K562 (cell line): Measurements from ENCODE around the gene RBM20. TPM values are rescaled to one million over a fixed set of nuclear protein-coding genes. Genes with fewer than 3 reads are reported as not detected.

ENCODE experiments used
- CEBPG ChIP-seq, 3 experiments: fragments of 200-800 bp in 1 of 3; sonication (Bioruptor generic) in 1 of 3; sonication (generic) in 1 of 3; formaldehyde crosslinking in 1 of 3; IDR thresholded peaks in 2 of 3; conservative IDR thresholded peaks in 1 of 3; 2 replicates each; pipeline versions ENCODE4 v1.6.1 to v1.8.0; 2016 to 2022; ENCODE audit warnings: missing compliant biosample characterization in 2 of 3, missing genetic modification characterization in 2 of 3, mild to moderate bottlenecking in 1 of 3, missing genetic modification reagents in 1 of 3
- PCBP2 ChIP-seq: fragments of 200-400 bp; formaldehyde crosslinking; IDR thresholded peaks from 2 replicates; pipeline ENCODE4 v1.6.1; 2018; ENCODE audit warnings: low read length, low read depth, mild to moderate bottlenecking, moderate library complexity; ENCODE audit not compliant: poor library complexity, severe bottlenecking
- RBM39 ChIP-seq: fragments of 200-400 bp; formaldehyde crosslinking; optimal IDR thresholded peaks from 2 replicates; pipeline ENCODE3; 2018; ENCODE audit warnings: low read depth, low read length
- SAP30 ChIP-seq: fragments of 200-600 bp; sonication (generic); IDR thresholded peaks from 2 replicates; pipeline ENCODE4 v1.6.1; 2012; ENCODE audit warnings: borderline replicate concordance, low read depth, mild to moderate bottlenecking, moderate library complexity, low read length, control low read depth, inconsistent platforms; ENCODE audit not compliant: insufficient read depth, poor library complexity, severe bottlenecking
- SNIP1 ChIP-seq: fragments of 450-650 bp; IDR thresholded peaks from 2 replicates; pipeline ENCODE4 v1.7.1; 2017; ENCODE audit warnings: low read depth, mild to moderate bottlenecking
- SPI1 ChIP-seq: IDR thresholded peaks from 2 replicates; pipeline ENCODE4 v1.6.1; 2011; ENCODE audit warnings: low read depth, low read length, control low read depth, borderline replicate concordance
- ZNF764 ChIP-seq: fragments of 250-450 bp; sonication (Bioruptor Pico); IDR thresholded peaks from 2 replicates; pipeline ENCODE4 v1.4.0; 2020; ENCODE audit warnings: low read depth, mild to moderate bottlenecking, moderate library complexity
- polyA plus RNA-seq, 8 experiments: library from polyadenylated mRNA; depleted of rRNA in 4 of 8; stranded (reverse) in 5 of 8; unstranded in 3 of 8; fragments of >200 nt; fragmentation: Nextera tagmentation in 2 of 8; fragmentation: Illumina TruSeq in 1 of 8; extraction: Ambion mirVana in 2 of 8; extraction: Trizol in 1 of 8; gene quantifications; 2 replicates each; pipeline versions ENCODE4 v1.2.1 to v1.2.3, GENCODE V29; 2011 to 2014; ENCODE audit warnings: inconsistent platforms in 1 of 8, missing spikeins in 1 of 8
- total RNA-seq, 7 experiments: library from RNA; depleted of rRNA in 6 of 7; stranded (reverse); fragments of >200 nt in 6 of 7; fragmentation: Illumina TruSeq in 2 of 7; extraction: Trizol in 2 of 7; gene quantifications; 2 replicates each; pipeline versions ENCODE4 v1.2.1 to v1.2.3, GENCODE V29; 2011 to 2021; ENCODE audit warnings: low replicate concordance in 1 of 7
- TF ChIP-seq, protein P1 (sequence below): fragments of 450-650 bp; IDR thresholded peaks from 2 replicates; pipeline ENCODE4 v1.6.1; 2016; ENCODE audit warnings: borderline replicate concordance
- TF ChIP-seq, protein P2 (sequence below), 2 experiments: fragments of 450-650 bp; IDR thresholded peaks; 2 replicates each; pipeline ENCODE4 v1.6.1; 2018; ENCODE audit warnings: mild to moderate bottlenecking in 2 of 2, low read depth in 1 of 2; ENCODE audit not compliant: partially characterized antibody in 2 of 2

Gene RBM20
- total and polyA plus RNA-seq, 9 of the 15 experiments (the other 6 are each of a cell fraction or from before 2014, with no cell fraction given), result 0.63 to 5.7 (median 3.2) TPM

DNA sequence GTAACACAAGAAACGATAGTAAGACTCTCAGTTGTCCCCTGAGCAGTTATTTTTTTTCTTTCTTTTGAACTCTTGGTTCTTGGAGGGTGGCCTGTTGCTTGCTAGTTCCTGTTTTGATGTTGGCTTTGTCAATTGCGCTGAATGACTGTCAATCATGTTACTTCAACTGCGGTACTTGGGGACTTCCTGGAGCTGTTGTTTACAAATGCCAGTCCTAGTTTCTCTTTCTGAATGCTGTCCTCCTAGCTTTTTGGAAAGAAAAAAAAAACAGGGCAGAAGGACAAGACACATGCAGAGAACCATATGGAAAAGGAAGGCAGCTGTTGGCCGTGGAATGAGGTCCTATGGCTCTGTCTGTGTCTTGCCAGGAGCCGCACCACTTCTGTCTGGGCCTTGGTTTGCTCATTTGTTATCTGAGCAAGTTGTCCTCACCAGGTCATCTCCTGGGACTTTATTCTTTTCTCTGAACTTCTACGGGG is 220.6 kb downstream of the RBM20 start (continued):
- TF ChIP-seq, protein P1, sequence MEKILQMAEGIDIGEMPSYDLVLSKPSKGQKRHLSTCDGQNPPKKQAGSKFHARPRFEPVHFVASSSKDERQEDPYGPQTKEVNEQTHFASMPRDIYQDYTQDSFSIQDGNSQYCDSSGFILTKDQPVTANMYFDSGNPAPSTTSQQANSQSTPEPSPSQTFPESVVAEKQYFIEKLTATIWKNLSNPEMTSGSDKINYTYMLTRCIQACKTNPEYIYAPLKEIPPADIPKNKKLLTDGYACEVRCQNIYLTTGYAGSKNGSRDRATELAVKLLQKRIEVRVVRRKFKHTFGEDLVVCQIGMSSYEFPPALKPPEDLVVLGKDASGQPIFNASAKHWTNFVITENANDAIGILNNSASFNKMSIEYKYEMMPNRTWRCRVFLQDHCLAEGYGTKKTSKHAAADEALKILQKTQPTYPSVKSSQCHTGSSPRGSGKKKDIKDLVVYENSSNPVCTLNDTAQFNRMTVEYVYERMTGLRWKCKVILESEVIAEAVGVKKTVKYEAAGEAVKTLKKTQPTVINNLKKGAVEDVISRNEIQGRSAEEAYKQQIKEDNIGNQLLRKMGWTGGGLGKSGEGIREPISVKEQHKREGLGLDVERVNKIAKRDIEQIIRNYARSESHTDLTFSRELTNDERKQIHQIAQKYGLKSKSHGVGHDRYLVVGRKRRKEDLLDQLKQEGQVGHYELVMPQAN, result no peak
- TF ChIP-seq, protein P2, sequence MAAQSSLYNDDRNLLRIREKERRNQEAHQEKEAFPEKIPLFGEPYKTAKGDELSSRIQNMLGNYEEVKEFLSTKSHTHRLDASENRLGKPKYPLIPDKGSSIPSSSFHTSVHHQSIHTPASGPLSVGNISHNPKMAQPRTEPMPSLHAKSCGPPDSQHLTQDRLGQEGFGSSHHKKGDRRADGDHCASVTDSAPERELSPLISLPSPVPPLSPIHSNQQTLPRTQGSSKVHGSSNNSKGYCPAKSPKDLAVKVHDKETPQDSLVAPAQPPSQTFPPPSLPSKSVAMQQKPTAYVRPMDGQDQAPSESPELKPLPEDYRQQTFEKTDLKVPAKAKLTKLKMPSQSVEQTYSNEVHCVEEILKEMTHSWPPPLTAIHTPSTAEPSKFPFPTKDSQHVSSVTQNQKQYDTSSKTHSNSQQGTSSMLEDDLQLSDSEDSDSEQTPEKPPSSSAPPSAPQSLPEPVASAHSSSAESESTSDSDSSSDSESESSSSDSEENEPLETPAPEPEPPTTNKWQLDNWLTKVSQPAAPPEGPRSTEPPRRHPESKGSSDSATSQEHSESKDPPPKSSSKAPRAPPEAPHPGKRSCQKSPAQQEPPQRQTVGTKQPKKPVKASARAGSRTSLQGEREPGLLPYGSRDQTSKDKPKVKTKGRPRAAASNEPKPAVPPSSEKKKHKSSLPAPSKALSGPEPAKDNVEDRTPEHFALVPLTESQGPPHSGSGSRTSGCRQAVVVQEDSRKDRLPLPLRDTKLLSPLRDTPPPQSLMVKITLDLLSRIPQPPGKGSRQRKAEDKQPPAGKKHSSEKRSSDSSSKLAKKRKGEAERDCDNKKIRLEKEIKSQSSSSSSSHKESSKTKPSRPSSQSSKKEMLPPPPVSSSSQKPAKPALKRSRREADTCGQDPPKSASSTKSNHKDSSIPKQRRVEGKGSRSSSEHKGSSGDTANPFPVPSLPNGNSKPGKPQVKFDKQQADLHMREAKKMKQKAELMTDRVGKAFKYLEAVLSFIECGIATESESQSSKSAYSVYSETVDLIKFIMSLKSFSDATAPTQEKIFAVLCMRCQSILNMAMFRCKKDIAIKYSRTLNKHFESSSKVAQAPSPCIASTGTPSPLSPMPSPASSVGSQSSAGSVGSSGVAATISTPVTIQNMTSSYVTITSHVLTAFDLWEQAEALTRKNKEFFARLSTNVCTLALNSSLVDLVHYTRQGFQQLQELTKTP (IDR thresholded peaks at IDR 0.05; ENCODE audit: low read depth in 1 of 2, partially characterized antibody in 2 of 2), result no peak
- no peak for TF ChIP-seq PCBP2
- TF ChIP-seq SPI1, result peak; percentile 22; the same call in 1 of the 2 replicates
- TF ChIP-seq RBM39, result no peak
- TF ChIP-seq CEBPG (CRISPR knock-in tag; IDR thresholded peaks at IDR 0.05), result no peak
- no peak for TF ChIP-seq CEBPG (tag; conservative IDR thresholded peaks at IDR 0.05 in 1 of 2, IDR thresholded peaks at IDR 0.05 in 1 of 2)
- TF ChIP-seq SNIP1, result no peak
- no peak for TF ChIP-seq SAP30
- no peak for TF ChIP-seq ZNF764 (CRISPR knock-in tag)
